Activated CD4-positive, alpha-beta T cell treated with anti-CD3 and anti-CD28 coated beads, Interleukin-2, amount 10 ng/mL, durations not matched to agents 24 days and 14 days (primary cell): ENCODE results near the gene ZCRB1. TPM values are rescaled to one million over a fixed set of nuclear protein-coding genes. Genes with fewer than 3 reads are reported as not detected.
"Not testable (repeated sequence)": the region's sequence is repeated elsewhere in the genome, so short reads cannot be mapped to it uniquely, and the experiment has no call there.

ENCODE experiments used
- DNase-seq: peaks from one replicate; pipeline ENCODE4 v3.0.0; 2022
- H3K27ac Mint-ChIP-seq: one replicate; pipeline ENCODE4 v1.8.0; 2022; ENCODE audit warnings: mild to moderate bottlenecking, mixed read lengths
- H3K27me3 Mint-ChIP-seq: one replicate; pipeline ENCODE4 v1.8.0; 2022; ENCODE audit warnings: mixed read lengths
- H3K36me3 Mint-ChIP-seq: one replicate; pipeline ENCODE4 v1.8.0; 2022; ENCODE audit warnings: low read depth, mild to moderate bottlenecking, mixed read lengths
- H3K4me1 Mint-ChIP-seq: one replicate; pipeline ENCODE4 v1.8.0; 2021; ENCODE audit warnings: mixed read lengths
- H3K4me3 Mint-ChIP-seq: one replicate; pipeline ENCODE4 v1.8.0; 2022; ENCODE audit warnings: mild to moderate bottlenecking, moderate library complexity, mixed read lengths
- H3K9me3 Mint-ChIP-seq: one replicate; pipeline ENCODE4 v1.8.0; 2021; ENCODE audit warnings: mixed read lengths
- intact Hi-C: fragments of 100-400 bp; cut with micrococcal nuclease; formaldehyde crosslinking; loops from one replicate; pipeline ENCODE4 v1.15.1; 2023
- total RNA-seq: library from RNA; stranded (reverse); gene quantifications from 2 replicates; pipeline ENCODE4 v1.2.3, GENCODE V29; 2022

Gene ZCRB1, protein sequence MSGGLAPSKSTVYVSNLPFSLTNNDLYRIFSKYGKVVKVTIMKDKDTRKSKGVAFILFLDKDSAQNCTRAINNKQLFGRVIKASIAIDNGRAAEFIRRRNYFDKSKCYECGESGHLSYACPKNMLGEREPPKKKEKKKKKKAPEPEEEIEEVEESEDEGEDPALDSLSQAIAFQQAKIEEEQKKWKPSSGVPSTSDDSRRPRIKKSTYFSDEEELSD
- 55.8 and 62.0 TPM in 2 replicates for total RNA-seq

DNA sequence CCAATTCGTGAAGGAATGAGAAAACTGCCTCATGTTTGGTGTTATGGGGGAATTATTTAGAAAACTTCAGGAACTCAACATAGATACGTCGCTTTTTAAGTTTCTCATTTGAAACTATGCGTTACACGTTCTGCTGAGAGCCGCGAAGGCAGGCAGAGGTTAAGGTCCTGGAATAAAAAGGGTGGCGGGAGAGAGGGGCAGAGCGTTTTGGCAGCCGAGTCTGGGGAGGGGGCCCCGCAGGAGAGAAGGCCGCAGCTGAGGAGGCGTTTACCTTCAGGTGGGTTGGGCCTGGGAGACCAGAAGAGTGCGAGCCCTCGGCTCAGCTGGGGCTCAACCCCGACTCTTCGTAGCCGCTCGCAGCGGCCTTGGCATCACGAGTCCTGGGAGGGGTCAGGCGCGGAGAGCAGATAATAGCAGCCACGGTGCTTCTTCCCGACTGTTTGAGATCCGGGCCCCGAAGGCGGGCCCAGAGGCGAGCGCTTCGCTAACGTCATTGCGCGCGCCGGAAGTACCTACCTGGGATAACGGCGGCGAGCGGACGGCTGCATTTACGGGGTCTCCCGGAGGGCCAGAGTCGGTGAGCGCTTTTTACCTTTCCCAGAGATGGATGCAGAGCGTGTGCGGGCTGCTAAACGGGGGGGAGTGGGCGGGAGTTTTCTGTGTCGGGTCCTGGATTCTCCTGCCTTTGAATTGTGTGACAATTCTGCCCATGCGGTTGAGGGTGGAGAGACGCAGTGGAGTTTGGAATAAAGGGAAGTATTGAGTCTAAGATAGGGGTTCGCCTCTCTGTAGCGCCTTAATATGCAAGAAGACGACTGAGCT is at the start of gene ZCRB1, which contains the start of gene PPHLN1:
TSS of gene ZCRB1 (minus strand) at position 442 of the 822 bp plus-strand sequence. CDS start 1,992 bp downstream, outside the sequence.
TSS of gene PPHLN1 (plus strand) at position 515 of the 822 bp plus-strand sequence. CDS start 9,736 bp downstream, outside the sequence.
- peaks cover 32% of the 10 kb centered on the region for H3K4me1 Mint-ChIP-seq
- H3K9me3 Mint-ChIP-seq = no peaks in the 10 kb centered on the region
- intact Hi-C loops = loop anchor here (1.0 to 5.0 kb wide), 5 partner anchors 25 to 227 kb away; partner anchors contain the start of genes GXYLT1 and YAF2
- peak within 1 kb of the TSS; percentile 98 for H3K27ac Mint-ChIP-seq
- H3K27me3 Mint-ChIP-seq = no peaks in the 10 kb centered on the region
- peaks cover 22% of the 10 kb centered on the region for H3K36me3 Mint-ChIP-seq
- peak; percentile 95 for DNase-seq
- H3K4me3 Mint-ChIP-seq = peak within 1 kb of the TSS; percentile 95

DNA sequence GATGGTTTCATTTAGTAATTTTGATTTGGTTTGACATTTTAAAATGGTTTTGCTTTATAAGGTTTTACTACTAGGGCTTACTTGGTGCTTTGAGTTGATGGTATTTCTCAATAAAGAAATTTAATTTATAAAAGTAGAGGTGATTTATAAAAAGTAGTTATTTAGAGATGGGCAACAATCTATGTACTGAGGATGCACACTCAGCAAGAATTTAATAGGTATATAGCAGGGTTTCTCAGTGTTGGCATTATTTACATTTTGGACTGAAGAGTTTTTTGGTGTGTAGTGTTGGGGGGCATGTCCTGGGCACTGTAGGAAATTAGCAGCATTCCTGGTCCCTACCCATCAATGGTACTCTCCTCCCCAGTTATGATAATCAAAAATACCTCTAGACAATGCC is 47.8 kb upstream of the ZCRB1 start:
- intact Hi-C loops = loop anchor here (5.0 to 10.0 kb wide), 3 partner anchors 46 to 1099 kb away; partner anchors contain the start of genes PPHLN1 and ZCRB1
- no peak overlapping the region for H3K27ac Mint-ChIP-seq
- H3K4me3 Mint-ChIP-seq = no peak overlapping the region
- no peaks in the 10 kb centered on the region for H3K27me3 Mint-ChIP-seq
- no peak for DNase-seq
- no peaks in the 10 kb centered on the region for H3K9me3 Mint-ChIP-seq
- peaks cover 15% of the 10 kb centered on the region for H3K36me3 Mint-ChIP-seq
- peaks cover 2% of the 10 kb centered on the region for H3K4me1 Mint-ChIP-seq

DNA sequence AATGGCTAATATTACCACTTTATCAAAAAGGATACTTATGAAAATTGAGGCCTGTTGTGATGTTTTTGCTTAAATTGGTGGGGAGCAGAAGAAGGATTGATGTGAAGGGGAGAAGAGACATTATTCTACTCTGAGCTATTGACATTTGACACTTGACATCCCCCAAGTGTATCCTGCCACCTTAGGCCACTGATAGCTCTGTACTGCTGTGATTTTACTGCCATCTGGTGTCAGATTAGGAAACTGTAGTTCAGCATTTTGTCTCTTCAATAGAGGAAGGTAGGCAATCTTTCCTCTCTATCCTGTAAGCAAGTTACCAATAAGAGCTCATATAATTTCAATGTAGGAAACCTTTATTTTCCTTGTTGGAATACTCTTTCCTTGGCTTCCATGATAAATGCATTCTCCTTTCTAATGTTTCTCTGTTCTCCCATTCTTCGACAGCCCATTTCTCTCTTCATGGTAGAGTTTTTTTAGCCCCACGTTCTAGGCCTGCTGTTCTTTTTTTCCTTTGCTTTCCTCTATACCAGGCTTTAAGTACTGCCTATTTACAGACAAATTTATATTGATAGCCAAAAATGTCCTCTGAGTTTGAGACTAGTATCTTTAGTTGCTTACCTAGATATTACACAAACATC is 46.4 kb upstream of the ZCRB1 start:
- intact Hi-C loops = loop anchor here (5.0 to 10.0 kb wide), 3 partner anchors 45 to 1097 kb away; partner anchors contain the start of genes PPHLN1 and ZCRB1

DNA sequence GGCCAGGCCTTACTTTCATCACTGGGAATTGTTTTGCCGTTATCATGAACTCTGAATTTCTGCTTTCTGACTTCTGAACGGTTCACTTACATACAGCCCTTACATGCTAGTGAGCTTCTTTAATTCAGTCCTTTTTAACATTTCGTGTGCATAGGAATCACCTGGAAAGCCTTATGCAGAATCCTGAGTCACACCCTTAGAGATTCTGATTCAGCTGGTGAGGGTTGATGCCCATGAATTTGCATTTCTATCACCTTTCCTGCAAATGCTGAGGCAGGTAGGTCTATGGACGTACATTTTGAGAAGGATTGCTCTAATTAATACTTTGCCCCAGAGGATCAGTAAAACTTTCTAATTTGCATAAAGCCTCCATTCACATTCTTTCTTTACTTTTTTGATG is 44.1 kb upstream of the ZCRB1 start:
- no peak for DNase-seq
- H3K9me3 Mint-ChIP-seq = no peaks in the 10 kb centered on the region
- H3K27me3 Mint-ChIP-seq = no peaks in the 10 kb centered on the region
- peaks cover 2% of the 10 kb centered on the region for H3K36me3 Mint-ChIP-seq
- H3K27ac Mint-ChIP-seq = no peak overlapping the region
- peaks cover 2% of the 10 kb centered on the region for H3K4me1 Mint-ChIP-seq
- H3K4me3 Mint-ChIP-seq = no peak overlapping the region
- intact Hi-C loops = loop anchor here (5.0 to 10.0 kb wide), 3 partner anchors 43 to 1095 kb away; partner anchors contain the start of genes PPHLN1 and ZCRB1

More for the DNA sequence above, 46.4 kb upstream of the ZCRB1 start:
- Mint-ChIP-seq H3K4me1 (peaks cover 2% of the 10 kb centered on the region), H3K4me3 (no peak overlapping the region), H3K36me3 (peaks cover 13% of the 10 kb centered on the region), H3K27me3 (no peaks in the 10 kb centered on the region), H3K27ac (no peak overlapping the region), H3K9me3 (no peaks in the 10 kb centered on the region)
- DNase-seq = peak; percentile 80

DNA sequence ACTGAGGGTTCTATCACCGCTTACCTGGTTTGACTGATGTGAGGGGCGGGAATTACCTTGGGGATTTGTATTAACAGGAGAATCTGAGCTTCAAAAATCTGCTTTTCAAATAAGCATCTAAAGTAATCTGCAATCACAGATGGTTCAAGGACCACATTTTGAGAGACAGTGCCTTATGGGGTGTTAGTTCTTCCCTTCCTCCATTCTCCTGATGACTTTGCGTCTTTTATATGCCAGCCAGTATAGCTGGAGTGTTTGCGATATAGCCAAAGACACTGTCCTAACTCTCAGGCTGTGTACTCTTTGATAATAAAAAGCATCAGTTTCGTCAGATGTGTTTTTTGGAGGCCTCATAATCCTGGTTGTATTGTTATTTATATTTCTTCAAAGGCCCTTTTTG is 39.6 kb upstream of the ZCRB1 start:
- no peak overlapping the region for H3K27ac Mint-ChIP-seq
- peaks cover 21% of the 10 kb centered on the region for H3K4me1 Mint-ChIP-seq
- DNase-seq = no peak
- no peaks in the 10 kb centered on the region for H3K27me3 Mint-ChIP-seq
- intact Hi-C loops = no loop called here
- no peak overlapping the region for H3K4me3 Mint-ChIP-seq
- peaks cover 16% of the 10 kb centered on the region for H3K36me3 Mint-ChIP-seq
- peaks cover 4% of the 10 kb centered on the region for H3K9me3 Mint-ChIP-seq

DNA sequence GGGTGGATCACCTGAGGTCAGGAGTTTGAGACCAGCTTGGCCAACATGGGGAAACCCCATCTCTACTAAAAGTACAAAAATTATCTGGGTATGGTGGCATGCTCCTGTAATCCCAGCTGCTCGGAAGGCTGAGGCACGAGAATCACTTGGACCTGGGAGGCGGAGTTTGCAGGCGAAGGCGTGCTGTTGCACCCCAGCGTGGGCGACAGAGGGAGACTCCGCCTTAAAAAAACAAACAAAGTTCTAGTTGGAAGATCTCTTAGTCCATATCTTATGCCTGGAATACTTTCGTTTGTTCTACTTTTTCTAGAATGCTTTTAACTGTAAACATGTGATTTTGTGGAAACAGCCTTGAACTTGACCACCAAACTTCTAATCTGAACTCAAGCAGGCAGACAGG is 38.8 kb upstream of the ZCRB1 start:
- Mint-ChIP-seq H3K9me3 (peaks cover 4% of the 10 kb centered on the region), H3K4me1 (peaks cover 23% of the 10 kb centered on the region), H3K27me3 (no peaks in the 10 kb centered on the region), H3K36me3 (peaks cover 19% of the 10 kb centered on the region), H3K27ac (no peak overlapping the region), H3K4me3 (no peak overlapping the region)
- DNase-seq = no peak
- intact Hi-C loops = no loop called here

DNA sequence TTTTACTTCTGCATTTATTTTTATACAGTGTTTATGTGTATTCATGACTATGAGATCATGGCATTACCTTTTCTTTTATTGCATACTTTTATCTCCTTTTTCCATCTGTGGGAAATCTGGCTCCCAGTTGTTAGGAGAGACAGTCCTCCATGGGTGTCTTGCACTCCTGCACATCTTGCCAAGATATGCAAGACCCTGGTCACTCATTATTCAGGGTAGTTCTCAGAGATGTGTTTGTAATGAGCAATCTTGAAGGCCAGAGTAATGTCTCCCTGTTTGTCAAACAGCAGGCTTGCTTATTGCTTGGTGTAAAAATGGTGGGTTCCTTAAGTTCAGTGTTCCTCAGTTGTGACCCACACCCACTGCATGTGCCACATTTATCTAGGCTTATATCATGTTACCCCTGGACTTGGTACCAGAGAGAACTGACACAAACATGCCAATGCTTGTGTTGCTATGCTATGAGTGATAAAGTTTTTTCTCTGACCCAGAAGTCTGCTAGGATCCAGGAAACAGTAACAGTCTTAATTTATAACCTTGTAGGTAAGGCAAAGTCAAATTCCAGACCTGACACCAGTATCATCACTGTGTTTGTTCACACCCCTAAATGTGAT is 36.9 kb upstream of the ZCRB1 start:
- Mint-ChIP-seq H3K36me3 (peaks cover 26% of the 10 kb centered on the region), H3K4me3 (no peak overlapping the region), H3K27ac (peak overlapping the region; percentile 43), H3K27me3 (no peaks in the 10 kb centered on the region), H3K9me3 (peaks cover 4% of the 10 kb centered on the region), H3K4me1 (peaks cover 26% of the 10 kb centered on the region)
- no peak for DNase-seq
- intact Hi-C loops = no loop called here

DNA sequence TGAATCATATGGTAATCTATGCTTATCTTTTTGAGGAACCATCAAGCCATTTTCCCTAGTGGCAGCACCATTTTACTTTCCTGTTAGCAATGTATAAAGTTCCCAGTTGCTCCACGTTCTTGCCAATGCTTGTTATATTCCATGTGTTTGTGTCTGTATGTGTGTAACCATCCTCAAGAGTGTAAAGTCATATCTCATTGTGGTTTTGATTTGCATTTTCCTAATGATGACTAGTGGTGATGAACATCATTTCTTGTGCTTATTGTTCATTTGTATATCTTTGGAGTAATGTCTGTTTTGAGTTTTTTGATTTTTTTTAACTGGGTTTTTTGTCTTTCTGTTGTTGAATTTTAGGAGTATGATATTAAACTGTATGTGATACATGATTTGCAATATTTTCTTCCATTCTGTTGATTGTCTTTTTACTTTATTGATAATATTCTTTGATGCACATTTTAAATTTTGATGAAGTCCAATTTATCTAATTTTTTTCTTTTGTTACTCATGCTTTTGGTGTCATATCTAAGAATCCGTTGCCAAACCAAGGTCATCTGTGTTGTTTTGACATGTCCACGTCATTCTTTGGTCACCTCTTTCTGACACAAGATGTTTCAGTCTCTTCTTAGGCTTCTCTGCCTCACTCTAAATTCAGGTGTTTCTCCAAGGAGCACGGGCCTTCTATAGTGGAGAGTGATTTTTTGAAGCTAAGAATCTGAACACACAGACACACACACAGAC is 36.2 kb upstream of the ZCRB1 start:
- no peak overlapping the region for H3K4me3 Mint-ChIP-seq
- intact Hi-C loops = no loop called here

DNA sequence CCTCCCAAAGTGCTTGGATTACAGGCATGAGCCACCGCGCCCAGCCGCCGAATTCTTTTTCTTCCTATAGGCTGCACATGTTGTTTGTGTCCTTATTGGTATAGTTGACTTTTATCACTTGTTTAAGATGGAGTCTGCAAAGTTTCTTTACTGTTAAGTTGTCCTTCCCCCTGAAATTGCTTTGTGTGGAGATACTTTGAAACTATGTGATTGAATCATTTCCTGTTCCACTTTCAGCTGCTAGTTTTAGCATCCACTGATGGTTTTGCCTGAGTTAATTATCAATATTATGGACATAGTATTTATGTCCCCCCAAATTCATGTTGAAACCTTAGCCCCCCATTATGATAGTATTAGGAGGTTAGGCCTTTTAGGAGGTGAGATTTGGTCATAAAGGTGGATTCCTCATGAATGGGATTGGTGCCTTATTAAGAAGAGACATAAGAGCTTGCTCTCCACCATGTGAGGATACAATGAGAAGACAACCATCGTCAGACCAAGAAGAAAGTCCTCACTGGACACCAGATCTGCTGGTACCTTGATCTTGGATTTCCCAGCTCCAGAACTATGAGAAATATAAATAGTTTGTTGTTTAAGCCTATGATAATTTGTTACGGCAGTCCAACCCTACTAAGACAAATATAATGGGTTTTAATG is 35.0 kb upstream of the ZCRB1 start:
- Mint-ChIP-seq H3K27ac (peak overlapping the region; percentile 23), H3K9me3 (peaks cover 4% of the 10 kb centered on the region), H3K4me1 (peaks cover 26% of the 10 kb centered on the region), H3K27me3 (no peaks in the 10 kb centered on the region), H3K4me3 (no peak overlapping the region), H3K36me3 (peaks cover 35% of the 10 kb centered on the region)
- no peak for DNase-seq
- intact Hi-C loops = no loop called here

More for the DNA sequence above, 36.2 kb upstream of the ZCRB1 start:
- Mint-ChIP-seq H3K27ac (peak overlapping the region; percentile 80), H3K36me3 (peaks cover 30% of the 10 kb centered on the region), H3K4me1 (peaks cover 26% of the 10 kb centered on the region), H3K27me3 (no peaks in the 10 kb centered on the region), H3K9me3 (peaks cover 4% of the 10 kb centered on the region)
- no peak for DNase-seq

DNA sequence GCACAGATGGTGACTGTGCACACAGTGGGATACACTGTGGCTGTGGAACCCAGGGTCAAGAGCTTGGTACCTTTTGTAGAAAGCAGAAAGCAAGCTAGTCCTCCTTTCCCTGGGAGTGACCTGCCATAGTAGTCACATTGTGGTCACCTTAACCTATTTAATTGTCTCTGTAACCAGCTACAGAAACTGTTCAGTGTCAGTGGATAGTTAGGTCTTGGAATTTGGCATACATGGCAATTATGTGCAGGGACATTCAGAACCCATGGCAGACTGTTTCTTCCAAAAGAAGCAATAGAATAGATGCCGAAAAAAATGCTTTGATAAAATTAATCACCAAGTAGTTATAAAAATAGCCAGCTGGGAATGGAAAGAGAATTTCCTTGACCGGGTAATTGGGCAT is 30.4 kb upstream of the ZCRB1 start:
- Mint-ChIP-seq H3K27me3 (no peaks in the 10 kb centered on the region), H3K9me3 (no peaks in the 10 kb centered on the region), H3K36me3 (peaks cover 35% of the 10 kb centered on the region), H3K4me3 (no peak overlapping the region), H3K4me1 (peaks cover 11% of the 10 kb centered on the region), H3K27ac (no peak overlapping the region)
- no peak for DNase-seq
- intact Hi-C loops = no loop called here

DNA sequence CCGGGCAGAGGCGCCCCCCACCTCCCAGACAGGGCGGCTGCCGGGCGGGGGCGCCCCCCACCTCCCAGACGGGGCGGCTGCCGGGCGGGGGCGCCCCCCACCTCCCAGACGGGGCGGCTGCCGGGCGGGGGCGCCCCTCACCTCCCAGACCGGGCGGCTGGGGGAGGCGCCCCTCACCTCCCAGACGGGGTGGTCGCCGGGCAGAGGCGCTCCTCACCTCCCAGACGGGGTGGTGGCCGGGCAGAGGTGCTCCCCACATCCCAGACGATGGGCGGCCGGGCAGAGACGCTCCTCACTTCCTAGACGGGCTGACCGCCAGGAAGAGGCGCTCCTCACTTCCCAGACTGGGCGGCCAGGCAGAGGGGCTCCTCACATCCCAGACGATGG is 24.1 kb upstream of the ZCRB1 start:
- DNase-seq, H3K27ac Mint-ChIP-seq, H3K27me3 Mint-ChIP-seq, H3K4me3 Mint-ChIP-seq, H3K9me3 Mint-ChIP-seq, intact Hi-C loops, H3K4me1 Mint-ChIP-seq: not testable (repeated sequence)
- H3K36me3 Mint-ChIP-seq = peaks cover 18% of the 10 kb centered on the region

DNA sequence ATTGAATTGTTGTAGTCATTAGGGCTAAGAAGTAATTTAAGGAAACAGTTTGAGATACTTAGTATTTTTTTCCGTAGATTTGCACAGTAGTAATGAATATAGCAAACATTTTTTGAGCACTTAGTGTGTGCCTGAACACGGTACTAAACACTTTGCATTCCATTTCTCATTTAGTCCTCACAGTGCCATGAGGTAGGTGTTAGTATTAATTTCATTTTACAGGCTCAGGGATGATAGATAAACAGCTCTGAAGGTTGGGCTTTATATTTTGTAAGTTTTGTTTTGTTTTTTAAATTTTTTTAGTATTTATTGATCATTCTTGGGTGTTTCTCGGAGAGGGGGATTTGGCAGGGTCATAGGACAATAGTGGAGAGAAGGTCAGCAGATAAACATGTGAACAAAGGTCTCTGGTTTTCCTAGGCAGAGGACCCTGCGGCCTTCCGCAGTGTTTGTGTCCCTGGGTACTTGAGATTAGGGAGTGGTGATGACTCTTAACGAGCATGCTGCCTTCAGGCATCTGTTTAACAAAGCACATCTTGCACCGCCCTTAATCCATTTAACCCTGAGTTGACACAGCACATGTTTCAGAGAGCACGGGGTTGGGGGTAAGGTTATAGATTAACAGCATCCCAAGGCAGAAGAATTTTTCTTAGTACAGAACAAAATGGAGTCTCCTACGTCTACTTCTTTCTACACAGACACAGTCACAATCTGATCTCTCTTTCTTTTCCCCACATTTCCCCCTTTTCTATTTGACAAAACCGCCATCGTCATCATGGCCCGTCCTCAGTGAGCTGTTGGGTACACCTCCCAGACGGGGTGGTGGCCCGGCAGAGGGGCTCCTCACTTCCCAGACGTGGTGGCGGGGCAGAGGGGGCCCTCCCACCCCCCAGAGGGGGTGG is 23.5 kb upstream of the ZCRB1 start:
- H3K27ac Mint-ChIP-seq, H3K4me1 Mint-ChIP-seq, H3K27me3 Mint-ChIP-seq, H3K9me3 Mint-ChIP-seq, intact Hi-C loops, DNase-seq, H3K4me3 Mint-ChIP-seq: not testable (repeated sequence)
- peaks cover 19% of the 10 kb centered on the region for H3K36me3 Mint-ChIP-seq
